ENCODE data around the gene CRYBG2.

The CRYBG2 gene

GRCh38 chr1:26322042-26322331 lies 31.9 kb downstream of the CRYBG2 start:
- in situ Hi-C loops (cut with MboI; ENCODE audit: low sequenced_read_pairs, unreplicated experiment): loop anchor here (5.0 kb wide), 1 partner anchor 40 kb away; the partner anchor contains the start of gene SH3BGRL3
- DNase-seq (ENCODE audit: low spot score): no peak
- no peak for TF ChIP-seq CTCF (IDR thresholded peaks at IDR 0.05; ENCODE audit: borderline replicate concordance, control extremely low read depth, extremely low read depth, insufficient read depth, missing control alignments)

- in situ Hi-C loops (cut with MboI; ENCODE audit: low sequenced_read_pairs, unreplicated experiment): loop anchor here (5.0 kb wide), 1 partner anchor 39 kb away; the partner anchor contains the start of gene SH3BGRL3
- peak; percentile 95 for TF ChIP-seq CTCF (IDR thresholded peaks at IDR 0.05; ENCODE audit: borderline replicate concordance, control extremely low read depth, extremely low read depth, insufficient read depth, missing control alignments)
- peak; percentile 90 for DNase-seq (ENCODE audit: low spot score)
Observed at GRCh38 chr1:26321315-26322041, 32.5 kb downstream of the CRYBG2 start.

- in situ Hi-C loops (cut with MboI; ENCODE audit: low sequenced_read_pairs, unreplicated experiment): loop anchor here (5.0 kb wide), 1 partner anchor 39 kb away; the partner anchor contains the start of gene SH3BGRL3
- no peak for TF ChIP-seq CTCF (IDR thresholded peaks at IDR 0.05; ENCODE audit: borderline replicate concordance, control extremely low read depth, extremely low read depth, insufficient read depth, missing control alignments)
Observed at GRCh38 chr1:26320896-26321295, 33.0 kb downstream of the CRYBG2 start.

GRCh38 chr1:26318338-26319064 lies 35.4 kb downstream of the CRYBG2 start:
- no peak for DNase-seq (ENCODE audit: low spot score)
- in situ Hi-C loops (cut with MboI; ENCODE audit: low sequenced_read_pairs, unreplicated experiment): no loop called here
- TF ChIP-seq CTCF (IDR thresholded peaks at IDR 0.05; ENCODE audit: borderline replicate concordance, control extremely low read depth, extremely low read depth, insufficient read depth, missing control alignments): no peak

More at GRCh38 chr1:26320896-26321295, 33.0 kb downstream of the CRYBG2 start:
- DNase-seq (ENCODE audit: low spot score): no peak

GRCh38 chr1:26317612-26318337 lies 36.2 kb downstream of the CRYBG2 start, which contains the start of gene CD52:
CD52 (plus strand) TSS chr1:26317958; CDS start chr1:26318018, 60 bp downstream.
- in situ Hi-C loops (cut with MboI; ENCODE audit: low sequenced_read_pairs, unreplicated experiment): no loop called here
- peak; percentile 82 for DNase-seq (ENCODE audit: low spot score)
- TF ChIP-seq CTCF (IDR thresholded peaks at IDR 0.05; ENCODE audit: borderline replicate concordance, control extremely low read depth, extremely low read depth, insufficient read depth, missing control alignments): no peak

GRCh38 chr1:26317146-26317545 lies 36.8 kb downstream of the CRYBG2 start:
- DNase-seq (ENCODE audit: low spot score): no peak
- no peak for TF ChIP-seq CTCF (IDR thresholded peaks at IDR 0.05; ENCODE audit: borderline replicate concordance, control extremely low read depth, extremely low read depth, insufficient read depth, missing control alignments)
- in situ Hi-C loops (cut with MboI; ENCODE audit: low sequenced_read_pairs, unreplicated experiment): no loop called here
